Esophagus squamous epithelium (tissue), 5 donors: ENCODE results near the gene ZNRF1. TPM values are rescaled to one million over a fixed set of nuclear protein-coding genes. Genes with fewer than 3 reads are reported as not detected.
A peak's percentile ranks its signal among the peaks of the same experiment; 100 is the strongest.
"Not testable (repeated sequence)": the region's sequence is repeated elsewhere in the genome, so short reads cannot be mapped to it uniquely, and the experiment has no call there.

Experiments used
- DNase-seq: peaks from one replicate; lab custom pipeline; 2025; lab: John Stamatoyannopoulos, UW
- H3K27ac ChIP-seq, 4 donors: fragments of 200-600 bp; sonication (generic); one replicate each; pipeline ENCODE4 v1.5.1; 2016 to 2019; ENCODE audit warnings: mild to moderate bottlenecking in 1 of 4
- H3K27me3 ChIP-seq, 4 donors: fragments of 200-600 bp; sonication (generic); 1 replicate in 3 of 4; 2 replicates in 1 of 4; pipeline versions ENCODE4 v1.5.1 to v1.6.0; 2017 to 2021; ENCODE audit warnings: antibody characterized with exemption in 1 of 4
- H3K36me3 ChIP-seq, 3 donors: fragments of 200-600 bp; sonication (generic); one replicate each; pipeline ENCODE4 v1.5.1; 2016 to 2019
- H3K4me1 ChIP-seq, 3 donors: fragments of 200-600 bp; sonication (generic); one replicate each; pipeline ENCODE4 v1.5.1; 2017 to 2019
- H3K4me3 ChIP-seq, 4 donors: fragments of 200-600 bp; sonication (generic); 1 replicate in 3 of 4; 2 replicates in 1 of 4; pipeline ENCODE4 v1.5.1; 2016 to 2019; ENCODE audit warnings: mild to moderate bottlenecking in 2 of 4, moderate library complexity in 1 of 4
- H3K9me3 ChIP-seq, 3 donors: fragments of 200-600 bp; sonication (generic); one replicate each; pipeline ENCODE4 v1.5.1; 2016 to 2019
- POLR2A ChIP-seq, 4 donors: fragments of 450-650 bp; IDR thresholded peaks; one replicate each; pipeline ENCODE4 v1.6.1; 2017; ENCODE audit warnings: antibody characterized with exemption in 4 of 4, mild to moderate bottlenecking in 4 of 4, moderate library complexity in 3 of 4
- WGBS, 2 donors: methylation state at CpG; one replicate each; pipeline ENCODE4 v1.1.5; 2018; 5-methylcytosine and 5-hydroxymethylcytosine counted together
- intact Hi-C: fragments of 100-400 bp; cut with DNase I; formaldehyde crosslinking; loops from one replicate; pipeline ENCODE4 v1.15.0; 2022
- total RNA-seq, 4 donors: library from RNA; depleted of rRNA; stranded (reverse); fragments of >200 nt; gene quantifications; one replicate each; pipeline ENCODE4 v1.1.0, GENCODE V29; 2016
- TF ChIP-seq, protein P1 (sequence below), 6 experiments: fragments of 450-650 bp in 4 of 6; fragments of 200-600 bp in 2 of 6; sonication (generic) in 2 of 6; IDR thresholded peaks; one replicate each; pipeline ENCODE4 v1.5.1; 2016 to 2019; ENCODE audit warnings: antibody characterized with exemption in 6 of 6, mild to moderate bottlenecking in 4 of 6, moderate library complexity in 4 of 6
- donor health status: DM: yes; HTN: yes; CAD: no.

The ZNRF1 gene
- total RNA-seq, 4 donors from 2014 or later = 28.0 to 67.4 (median 33.5) TPM

DNA sequence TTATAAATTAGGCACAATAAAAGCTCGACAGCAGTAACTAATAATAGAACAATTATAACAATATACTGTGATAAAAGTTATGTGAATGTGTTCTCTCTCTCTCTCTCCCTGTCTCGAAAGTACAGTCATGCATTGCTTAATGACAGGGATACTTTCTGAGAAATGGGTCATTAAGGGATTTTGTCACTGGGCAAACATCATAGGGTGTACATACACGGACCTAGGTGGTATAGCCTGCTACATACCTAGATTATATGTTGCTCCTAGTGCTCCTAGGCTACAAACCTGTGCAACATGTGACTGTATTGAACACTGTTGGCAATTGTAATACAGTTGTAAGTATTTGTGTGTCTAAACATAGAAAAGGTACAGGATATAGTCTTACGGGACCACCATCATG is 6.9 kb downstream of the ZNRF1 start:
- intact Hi-C loops = no loop called here
- no peaks in the 10 kb centered on the region for H3K9me3 ChIP-seq
- H3K36me3 ChIP-seq = peaks cover 0 to 9% (median 0%) of the 10 kb centered on the region in 3 donors
- peaks cover under 1 to 61% (median 22%) of the 10 kb centered on the region in 3 donors for H3K4me1 ChIP-seq
- no peak for DNase-seq
- 73 to 82% methylated on average over 4 of the region's 4 CpGs for WGBS, 2 donors
- H3K27ac ChIP-seq = no peak overlapping the region
- no peaks in the 10 kb centered on the region for H3K27me3 ChIP-seq
- no peak for TF ChIP-seq POLR2A (IDR thresholded peaks at IDR 0.05)
- TF ChIP-seq, protein P1, sequence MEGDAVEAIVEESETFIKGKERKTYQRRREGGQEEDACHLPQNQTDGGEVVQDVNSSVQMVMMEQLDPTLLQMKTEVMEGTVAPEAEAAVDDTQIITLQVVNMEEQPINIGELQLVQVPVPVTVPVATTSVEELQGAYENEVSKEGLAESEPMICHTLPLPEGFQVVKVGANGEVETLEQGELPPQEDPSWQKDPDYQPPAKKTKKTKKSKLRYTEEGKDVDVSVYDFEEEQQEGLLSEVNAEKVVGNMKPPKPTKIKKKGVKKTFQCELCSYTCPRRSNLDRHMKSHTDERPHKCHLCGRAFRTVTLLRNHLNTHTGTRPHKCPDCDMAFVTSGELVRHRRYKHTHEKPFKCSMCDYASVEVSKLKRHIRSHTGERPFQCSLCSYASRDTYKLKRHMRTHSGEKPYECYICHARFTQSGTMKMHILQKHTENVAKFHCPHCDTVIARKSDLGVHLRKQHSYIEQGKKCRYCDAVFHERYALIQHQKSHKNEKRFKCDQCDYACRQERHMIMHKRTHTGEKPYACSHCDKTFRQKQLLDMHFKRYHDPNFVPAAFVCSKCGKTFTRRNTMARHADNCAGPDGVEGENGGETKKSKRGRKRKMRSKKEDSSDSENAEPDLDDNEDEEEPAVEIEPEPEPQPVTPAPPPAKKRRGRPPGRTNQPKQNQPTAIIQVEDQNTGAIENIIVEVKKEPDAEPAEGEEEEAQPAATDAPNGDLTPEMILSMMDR (IDR thresholded peaks at IDR 0.05) = no peak
- H3K4me3 ChIP-seq = no peak overlapping the region

DNA sequence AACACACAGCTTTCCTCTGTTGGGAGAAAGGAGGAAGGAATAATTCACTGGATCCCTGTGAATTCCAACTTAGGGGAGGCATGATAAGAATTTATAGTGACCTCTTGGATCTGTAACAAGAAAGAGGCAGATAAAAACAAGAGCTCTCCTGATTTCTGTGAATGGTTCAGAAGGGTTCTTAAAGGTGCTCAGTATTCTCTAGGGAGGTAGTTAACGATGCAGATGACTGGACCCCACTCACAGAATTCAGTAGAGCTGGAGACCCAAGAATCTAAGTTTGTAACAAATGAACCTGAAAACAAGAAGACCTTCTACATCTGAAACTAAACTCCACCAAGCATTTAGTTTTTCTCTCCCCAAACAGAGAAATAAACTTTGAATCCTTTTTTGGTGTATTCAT is 8.6 kb downstream of the ZNRF1 start:
- intact Hi-C loops = no loop called here
- H3K4me1 ChIP-seq = peaks cover 14 to 61% (median 21%) of the 10 kb centered on the region in 3 donors
- 86 to 93% methylated on average over 1 of the region's 1 CpG for WGBS, 2 donors
- H3K9me3 ChIP-seq = no peaks in the 10 kb centered on the region
- TF ChIP-seq, protein P1 (IDR thresholded peaks at IDR 0.05) = no peak
- TF ChIP-seq POLR2A (IDR thresholded peaks at IDR 0.05) = no peak
- H3K27ac ChIP-seq = no peak overlapping the region
- peaks cover 0 to 9% (median 0%) of the 10 kb centered on the region in 3 donors for H3K36me3 ChIP-seq
- no peak overlapping the region for H3K4me3 ChIP-seq
- no peaks in the 10 kb centered on the region for H3K27me3 ChIP-seq
- DNase-seq = no peak

GRCh38 chr16:75010427-75010826 is 11.6 kb downstream of the ZNRF1 start:
- intact Hi-C loops = no loop called here
- no peak for DNase-seq
- no peak overlapping the region for H3K4me3 ChIP-seq
- 64 to 85% methylated on average over 2 to 3 of the region's 3 CpGs for WGBS, 2 donors
- peaks cover 23 to 66% (median 35%) of the 10 kb centered on the region in 3 donors for H3K4me1 ChIP-seq
- H3K36me3 ChIP-seq = no peaks in the 10 kb centered on the region
- no peaks in the 10 kb centered on the region for H3K27me3 ChIP-seq
- peak overlapping the region; percentile 79 to 95 (median 90) for H3K27ac ChIP-seq
- TF ChIP-seq, protein P1 (IDR thresholded peaks at IDR 0.05) = no peak
- TF ChIP-seq POLR2A (IDR thresholded peaks at IDR 0.05) = no peak
- H3K9me3 ChIP-seq = no peaks in the 10 kb centered on the region

- no peak for DNase-seq
- Histone ChIP-seq H3K9me3 (no peaks in the 10 kb centered on the region), H3K4me1 (peaks cover 23 to 73% (median 38%) of the 10 kb centered on the region in 3 donors), H3K27me3 (no peaks in the 10 kb centered on the region), H3K27ac (peak overlapping the region; percentile 79 to 95 (median 90)), H3K36me3 (no peaks in the 10 kb centered on the region), H3K4me3 (peak overlapping the region in 3 of 4 donors; percentile 15 to 32 (median 20))
- no peak for TF ChIP-seq POLR2A (IDR thresholded peaks at IDR 0.05)
- TF ChIP-seq, protein P1 (IDR thresholded peaks at IDR 0.05) = no peak
- 5 to 6% methylated on average over 3 of the region's 3 CpGs for WGBS, 2 donors
- intact Hi-C loops = no loop called here
Measured at GRCh38 chr16:75011634-75012307, 12.9 kb downstream of the ZNRF1 start.

DNA sequence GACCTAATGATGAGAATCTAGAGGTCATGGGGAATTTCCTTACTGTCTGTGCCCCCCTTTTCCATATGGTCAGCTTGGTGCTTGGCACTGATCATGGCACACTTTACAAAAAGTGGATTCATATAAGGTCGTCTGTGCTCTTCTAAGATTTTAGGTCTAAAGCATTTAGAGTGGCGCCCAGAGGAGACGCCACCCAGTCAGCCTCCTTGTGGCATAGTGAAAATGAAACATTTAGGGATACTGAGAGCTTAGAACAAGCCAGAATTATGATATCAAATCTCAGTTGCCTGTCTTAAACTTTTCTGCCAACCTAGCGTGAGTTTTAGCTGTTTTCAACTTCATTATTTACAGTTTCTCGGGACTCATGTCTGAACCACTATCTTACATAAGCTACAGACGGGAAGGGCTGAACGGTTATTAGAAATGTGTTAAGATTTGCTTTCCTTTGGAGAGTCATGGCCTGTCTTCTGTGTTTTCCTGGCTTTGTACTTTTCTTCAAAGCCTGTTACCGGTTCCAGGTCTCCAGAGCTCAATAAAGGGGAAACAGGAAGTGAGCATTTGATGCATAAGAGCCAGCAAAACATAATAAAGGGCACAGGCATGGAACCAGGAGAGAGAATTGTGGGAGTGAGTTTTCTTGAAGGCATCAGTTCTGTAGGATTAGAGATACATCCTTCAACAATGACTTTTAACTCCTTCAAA is 13.7 kb downstream of the ZNRF1 start:
- Histone ChIP-seq H3K9me3 (no peaks in the 10 kb centered on the region), H3K4me1 (peaks cover 23 to 80% (median 38%) of the 10 kb centered on the region in 3 donors), H3K4me3 (peak overlapping the region in 3 of 4 donors; percentile 15 to 32 (median 20)), H3K36me3 (no peaks in the 10 kb centered on the region), H3K27me3 (no peaks in the 10 kb centered on the region), H3K27ac (peak overlapping the region; percentile 79 to 95 (median 90))
- no peak for DNase-seq
- intact Hi-C loops = no loop called here
- no peak for TF ChIP-seq POLR2A (IDR thresholded peaks at IDR 0.05)
- TF ChIP-seq, protein P1 (IDR thresholded peaks at IDR 0.05) = no peak
- 15 to 24% methylated on average over 8 of the region's 8 CpGs for WGBS, 2 donors

DNA sequence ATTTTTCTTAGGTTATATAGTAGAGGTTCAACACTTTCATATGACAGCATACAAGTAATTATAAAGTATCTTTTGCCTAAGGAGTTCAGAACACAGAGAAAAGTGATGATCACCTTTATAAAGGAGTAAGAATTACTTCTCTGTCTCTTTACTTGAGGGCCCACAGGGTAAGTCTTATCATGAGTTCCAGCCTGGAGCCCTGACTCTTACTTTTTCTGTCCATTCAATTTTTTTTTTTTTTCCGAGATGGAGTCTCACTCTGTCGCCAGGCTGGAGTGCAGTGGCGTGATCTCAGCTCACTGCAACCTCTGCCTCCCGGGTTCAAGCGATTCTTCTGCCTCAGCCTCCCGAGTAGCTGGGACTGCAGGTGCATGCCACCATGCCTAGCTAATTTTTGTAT is 14.3 kb downstream of the ZNRF1 start:
- DNase-seq, H3K9me3 ChIP-seq, intact Hi-C loops, H3K36me3 ChIP-seq, H3K4me3 ChIP-seq, H3K27me3 ChIP-seq: not testable (repeated sequence)
- Histone ChIP-seq H3K4me1 (peaks cover 27 to 84% (median 43%) of the 10 kb centered on the region in 3 donors), H3K27ac (peak overlapping the region; percentile 79 to 95 (median 90))
- whole genome bisulfite sequencing, 2 donors = 86 to 88% methylated on average over 6 of the region's 6 CpGs
